Measurements from ENCODE around the gene DLGAP5.
A peak's percentile ranks its signal among the peaks of the same experiment; 100 is the strongest.

The DLGAP5 gene

DNA sequence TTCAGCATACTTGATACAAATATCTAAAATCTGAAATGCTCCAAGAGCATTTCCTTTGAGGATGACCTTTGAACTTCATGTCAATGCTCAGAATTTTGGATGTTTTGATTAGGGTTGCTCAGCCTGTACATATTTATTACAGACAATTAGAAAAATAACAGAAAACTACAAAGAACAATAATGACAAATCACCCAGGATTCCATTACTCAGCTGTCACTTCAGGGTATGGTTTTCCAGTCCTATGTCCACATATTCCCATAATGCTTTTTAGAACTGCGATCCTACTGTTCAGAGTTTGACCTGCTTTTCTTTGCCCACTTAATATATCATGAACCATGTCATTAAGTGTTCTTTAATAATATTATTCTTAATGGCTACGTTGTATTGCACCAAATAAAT lies 11.4 kb downstream of the DLGAP5 start:
- no peak for DNase-seq

DNA sequence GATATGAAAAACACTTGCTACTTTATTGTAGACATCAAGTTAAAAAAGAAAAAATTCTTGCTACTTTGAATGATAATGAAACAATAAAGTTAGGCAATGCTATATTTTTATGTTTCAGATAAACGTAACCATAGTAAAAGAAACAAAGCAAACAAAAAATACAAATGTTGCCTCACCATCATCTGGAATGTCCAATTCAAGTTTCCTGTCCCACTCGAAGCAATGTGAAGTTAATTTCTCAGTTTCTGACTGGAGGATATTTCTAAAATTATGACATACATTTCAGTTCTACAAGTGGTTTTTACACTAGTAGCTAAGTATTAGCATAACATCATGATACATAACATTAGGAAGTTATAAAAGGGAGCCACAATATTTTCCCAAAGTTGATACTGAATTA lies 20.9 kb downstream of the DLGAP5 start:
- DNase-seq = no peak

DNA sequence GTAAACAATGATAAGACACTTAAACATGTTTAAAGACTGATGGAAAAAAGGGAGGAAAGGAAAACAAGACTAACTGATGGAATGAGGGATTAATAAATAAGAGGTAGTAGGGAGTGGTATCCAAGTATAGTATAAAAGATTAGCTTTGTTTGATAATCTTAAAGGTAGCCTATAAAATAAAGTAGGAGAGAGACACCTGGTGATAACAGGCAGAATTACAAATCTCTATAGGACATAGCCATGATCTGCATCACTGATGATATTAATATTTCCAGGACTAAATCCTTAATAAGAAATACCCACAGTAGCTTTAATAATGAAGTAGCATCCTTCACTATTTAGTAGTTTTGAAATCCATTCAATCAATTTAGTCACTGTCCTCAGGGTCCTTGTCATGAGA lies 30.4 kb downstream of the DLGAP5 start:
- DNase-seq = peak in 1 of 2 donors; percentile 64

GRCh38 chr14:55158412-55158811 lies 33.0 kb downstream of the DLGAP5 start:
- DNase-seq = no peak

- DNase-seq = no peak
Measured at GRCh38 chr14:55157080-55157479, 34.3 kb downstream of the DLGAP5 start.

DNA sequence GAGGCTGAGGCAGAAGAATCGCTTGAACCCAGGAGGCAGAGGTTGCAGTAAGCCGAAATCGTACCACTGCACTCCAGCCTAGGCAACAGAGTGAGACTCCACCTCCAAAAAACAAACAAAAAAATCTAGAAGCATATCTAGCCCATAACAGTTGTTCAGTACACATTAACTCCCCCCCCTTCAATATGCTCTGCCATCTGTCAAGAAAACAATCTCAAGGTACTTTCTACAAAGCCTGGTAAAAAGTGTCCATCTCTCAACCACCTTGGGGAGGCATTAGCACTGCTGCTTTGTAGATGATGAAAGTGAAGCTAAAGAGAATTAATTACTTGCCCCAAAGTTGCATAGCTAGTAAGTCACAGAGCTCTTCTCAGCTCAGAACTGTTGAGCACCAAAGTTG lies 37.4 kb downstream of the DLGAP5 start:
- no peak for DNase-seq

DNA sequence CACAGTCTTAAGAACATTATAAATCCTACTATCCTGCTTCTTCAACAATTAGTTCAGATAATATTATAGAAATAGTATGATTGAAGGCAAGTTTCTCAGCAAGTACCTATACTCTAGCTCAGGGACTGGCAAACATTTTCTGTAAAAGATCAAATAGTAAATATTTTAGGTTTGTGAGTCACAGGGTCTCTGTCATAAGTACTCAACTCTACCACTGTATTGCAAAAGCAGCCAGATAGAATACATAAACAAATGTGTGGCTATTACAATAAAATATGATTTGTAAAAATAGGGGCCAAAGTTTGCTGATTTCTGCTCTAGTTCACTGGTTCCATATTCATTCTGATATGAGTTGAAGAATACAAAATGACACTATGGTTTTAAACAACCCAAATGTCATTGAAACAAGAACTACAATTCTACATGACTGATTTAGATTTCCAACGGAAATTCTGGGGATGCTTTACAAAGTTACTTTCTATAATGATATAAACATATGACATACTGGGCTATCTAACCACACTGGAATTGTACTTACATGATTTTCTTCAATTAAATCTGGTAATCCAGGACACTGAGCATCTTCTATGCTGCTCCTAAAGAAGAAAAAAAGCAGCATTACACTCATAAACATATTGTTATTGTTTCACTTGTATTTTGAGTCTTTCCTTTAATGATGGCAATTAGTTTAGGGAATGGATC lies 39.2 kb downstream of the DLGAP5 start:
- DNase-seq = no peak

DNA sequence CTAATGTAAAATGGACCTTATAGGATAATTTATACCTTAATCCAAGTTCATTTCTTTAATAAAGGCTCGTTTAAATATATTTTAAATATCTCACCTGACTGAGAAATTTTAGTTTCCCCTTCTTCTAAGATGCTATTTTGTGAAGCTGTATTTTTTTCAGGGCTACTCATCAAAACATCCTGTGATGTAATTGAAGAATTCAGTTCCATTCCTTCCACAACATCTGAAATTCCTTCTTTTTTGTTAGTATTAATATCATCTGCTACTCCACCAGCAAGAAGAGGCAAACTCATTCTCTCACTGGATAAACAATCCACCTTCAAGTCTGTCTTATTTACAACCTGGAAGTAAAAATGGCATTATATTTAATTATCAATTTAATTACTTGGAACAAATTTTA lies 39.8 kb downstream of the DLGAP5 start:
- no peak for DNase-seq

DNA sequence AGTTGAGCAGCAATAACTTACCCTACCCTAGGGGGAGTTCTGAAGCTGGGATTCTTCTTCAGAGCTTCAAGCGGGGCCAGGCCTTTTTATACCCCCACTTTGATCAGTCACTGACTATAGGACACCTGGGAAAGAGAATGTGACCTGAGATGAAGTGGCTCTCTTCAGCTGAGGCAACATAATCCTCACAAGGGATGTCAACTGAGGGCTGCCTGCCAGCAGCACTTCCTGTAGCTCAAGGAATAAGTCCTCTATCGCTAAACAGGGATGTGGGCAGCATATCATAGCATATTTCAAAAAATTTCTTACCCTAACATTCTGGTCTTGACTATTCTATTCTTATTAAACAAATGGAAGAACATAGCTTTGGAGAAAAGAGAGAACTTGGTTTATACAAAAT lies 45.0 kb downstream of the DLGAP5 start:
- no peak for DNase-seq

GRCh38 chr14:55142466-55142865 lies 48.9 kb downstream of the DLGAP5 start:
- no peak for DNase-seq

- DNase-seq = no peak
Measured at GRCh38 chr14:55141825-55142224, 49.6 kb downstream of the DLGAP5 start.

DNA sequence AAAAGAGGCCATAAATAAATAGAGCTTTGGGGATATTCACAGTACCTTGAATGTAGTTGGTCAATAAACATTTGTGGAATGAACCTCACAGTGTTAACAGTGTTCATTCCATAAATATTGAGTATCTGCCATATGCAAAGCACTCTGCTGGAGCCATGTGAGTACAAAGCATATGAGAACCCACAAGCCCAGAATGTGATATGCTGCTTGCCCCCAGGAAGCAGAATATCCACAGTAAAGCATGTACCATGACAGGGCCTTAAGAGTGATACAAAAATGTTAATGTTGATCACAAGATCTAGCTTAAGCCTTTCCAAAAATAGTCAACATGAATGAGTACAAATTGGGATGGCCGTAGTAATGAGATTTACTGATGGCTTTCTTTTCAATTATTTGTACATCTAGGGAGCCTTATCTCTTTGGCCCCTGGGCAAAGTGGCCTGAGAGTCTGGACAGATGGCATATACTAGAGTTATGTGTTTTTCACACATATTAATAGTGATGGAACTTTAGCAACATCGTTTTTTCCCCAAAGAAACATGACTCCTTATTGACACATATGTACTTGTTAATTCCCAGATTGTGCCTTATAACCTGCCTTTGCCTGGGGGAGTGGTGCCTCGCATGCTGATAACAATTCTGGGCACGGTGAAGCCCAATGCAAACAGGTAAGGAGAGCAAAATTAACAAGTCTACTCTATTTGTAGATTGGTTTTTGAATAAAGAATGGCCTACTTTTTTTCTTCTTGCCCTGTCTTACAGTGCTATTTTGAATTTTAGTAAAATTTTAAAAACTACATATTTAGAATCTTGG lies 51.5 kb downstream of the DLGAP5 start:
- no peak for DNase-seq

GRCh38 chr14:55139141-55139540 lies 52.2 kb downstream of the DLGAP5 start:
- no peak for DNase-seq

DNA sequence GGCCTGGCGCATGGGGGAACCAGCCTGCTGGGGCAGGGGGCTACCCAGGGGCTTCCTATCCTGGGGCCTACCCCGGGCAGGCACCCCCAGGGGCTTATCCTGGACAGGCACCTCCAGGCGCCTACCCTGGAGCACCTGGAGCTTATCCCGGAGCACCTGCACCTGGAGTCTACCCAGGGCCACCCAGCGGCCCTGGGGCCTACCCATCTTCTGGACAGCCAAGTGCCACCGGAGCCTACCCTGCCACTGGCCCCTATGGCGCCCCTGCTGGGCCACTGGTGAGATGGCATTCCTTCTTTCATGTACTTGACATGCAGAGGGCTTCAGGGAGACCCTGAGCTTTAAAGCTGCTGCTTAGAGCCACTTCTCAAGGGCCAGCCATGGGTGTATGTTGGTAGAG lies 53.3 kb downstream of the DLGAP5 start:
- no peak for DNase-seq

GRCh38 chr14:55136885-55137786 lies 54.2 kb downstream of the DLGAP5 start:
- DNase-seq = no peak

DNA sequence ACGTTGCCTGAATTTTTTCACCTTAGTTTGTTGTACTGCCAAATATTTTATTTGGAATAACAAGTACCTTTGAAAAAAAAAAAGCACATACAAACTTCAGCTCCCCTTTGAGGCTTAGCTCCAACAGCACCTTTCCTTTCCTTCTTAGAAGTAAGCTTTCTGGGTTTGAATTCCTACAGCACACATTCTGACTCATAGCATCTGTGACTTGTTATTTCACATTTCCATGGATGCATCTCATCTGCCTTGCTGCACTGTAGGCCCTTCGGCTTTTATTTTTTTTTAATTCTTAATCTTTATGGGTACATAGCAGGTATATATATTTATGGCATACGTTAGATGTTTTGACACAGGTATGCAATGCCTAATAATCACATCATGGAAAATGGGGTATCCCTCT lies 55.1 kb downstream of the DLGAP5 start:
- no peak for DNase-seq

GRCh38 chr14:55133416-55133815 lies 58.0 kb downstream of the DLGAP5 start:
- DNase-seq = no peak

DNA sequence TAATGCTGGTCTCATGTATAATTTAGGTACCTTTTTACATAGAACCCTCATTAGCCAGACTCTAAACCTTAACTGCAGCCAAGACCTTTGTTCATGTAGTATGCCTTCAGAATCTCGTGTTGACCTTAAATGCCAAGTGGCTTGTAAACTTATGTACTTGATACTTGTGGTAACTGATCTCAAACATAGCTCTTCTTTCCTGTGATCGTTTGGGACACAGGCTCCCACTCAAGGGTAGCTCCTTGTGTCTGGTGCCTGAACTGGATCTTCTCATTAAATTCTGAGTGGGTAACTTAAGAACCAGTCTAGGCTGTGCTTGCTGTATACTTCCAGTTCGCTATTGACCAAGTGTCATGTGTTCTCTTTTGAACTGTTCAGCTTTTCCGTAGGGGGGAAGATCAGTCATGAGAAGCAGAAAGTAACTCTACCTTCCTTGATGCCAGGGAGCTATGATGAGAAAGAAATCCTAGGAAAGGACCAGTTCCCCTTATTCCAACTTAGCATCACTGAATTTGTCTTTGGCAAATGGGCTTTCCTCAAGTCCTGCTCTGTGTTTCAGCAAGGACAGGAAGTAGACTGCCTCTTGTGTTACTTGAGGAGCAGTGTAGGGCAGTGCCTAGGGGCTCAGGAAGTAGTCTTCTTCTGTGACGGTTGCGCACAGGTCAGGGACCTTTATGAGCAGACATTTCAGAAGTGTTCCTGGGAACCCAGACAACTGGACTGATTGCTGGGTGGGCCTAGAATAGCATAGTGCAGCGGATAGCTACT lies 59.8 kb downstream of the DLGAP5 start:
- peak in 1 of 2 donors; percentile 6 for DNase-seq

GRCh38 chr14:55130196-55130550 lies 61.2 kb downstream of the DLGAP5 start:
- DNase-seq = no peak

GRCh38 chr14:55129428-55130195 lies 61.8 kb downstream of the DLGAP5 start:
- peak; percentile 47 to 59 for DNase-seq

GRCh38 chr14:55129086-55129427 lies 62.3 kb downstream of the DLGAP5 start, which contains the start of gene LGALS3:
Gene LGALS3 (plus strand): TSS chr14:55129252. CDS start chr14:55137374, 8,122 bp downstream.
- peak; percentile 38 to 42 for DNase-seq

Data from CD4-positive, alpha-beta T cell treated with Interleukin-1 beta for 1 hour (primary cell).